WTC11 (cell line): ENCODE results near the gene ZNF317.

Experiments used
- ARID4B ChIP-seq: sonication (generic); formaldehyde crosslinking; IDR thresholded peaks from 2 replicates; pipeline ENCODE4 v1.8.0; 2023; ENCODE audit warnings: missing genetic modification reagents, mild to moderate bottlenecking, borderline replicate concordance
- ATF1 ChIP-seq: sonication (generic); formaldehyde crosslinking; IDR thresholded peaks from 2 replicates; pipeline ENCODE4 v1.8.1; 2023; ENCODE audit warnings: mild to moderate bottlenecking, moderate library complexity, missing genetic modification reagents
- ESRRA ChIP-seq: sonication (generic); formaldehyde crosslinking; IDR thresholded peaks from 2 replicates; pipeline ENCODE4 v1.8.1; 2022; ENCODE audit warnings: mild to moderate bottlenecking, missing genetic modification reagents, borderline replicate concordance
- FOXP1 ChIP-seq: sonication (generic); formaldehyde crosslinking; IDR thresholded peaks from 2 replicates; pipeline ENCODE4 v1.8.0; 2022; ENCODE audit warnings: missing genetic modification reagents, mild to moderate bottlenecking, moderate library complexity, borderline replicate concordance
- JUN ChIP-seq: sonication (generic); formaldehyde crosslinking; IDR thresholded peaks from 2 replicates; pipeline ENCODE4 v1.8.0; 2023; ENCODE audit warnings: mild to moderate bottlenecking, missing genetic modification reagents
- NFE2L1 ChIP-seq: sonication (generic); formaldehyde crosslinking; IDR thresholded peaks from 2 replicates; pipeline ENCODE4 v1.8.1; 2023; ENCODE audit warnings: missing genetic modification reagents
- NR2C2 ChIP-seq: sonication (generic); formaldehyde crosslinking; IDR thresholded peaks from 2 replicates; pipeline ENCODE4 v1.8.0; 2022; ENCODE audit warnings: mild to moderate bottlenecking, missing genetic modification reagents
- SP1 ChIP-seq: sonication (generic); formaldehyde crosslinking; conservative IDR thresholded peaks from 2 replicates; pipeline ENCODE4 v1.8.1; 2022; ENCODE audit warnings: missing genetic modification reagents
- TEAD4 ChIP-seq: sonication (generic); formaldehyde crosslinking; IDR thresholded peaks from 2 replicates; pipeline ENCODE4 v1.8.0; 2022; ENCODE audit warnings: mild to moderate bottlenecking, missing genetic modification reagents
- TF ChIP-seq, protein P1 (sequence below): fragments of 200-600 bp; IDR thresholded peaks from 2 replicates; pipeline ENCODE4 v1.8.0; 2022; ENCODE audit warnings: antibody characterized with exemption
- TF ChIP-seq, protein P2 (sequence below): sonication (generic); formaldehyde crosslinking; IDR thresholded peaks from 2 replicates; pipeline ENCODE4 v1.8.0; 2022; ENCODE audit warnings: mild to moderate bottlenecking, missing genetic modification reagents
- TF ChIP-seq, protein P3 (sequence below): sonication (generic); formaldehyde crosslinking; IDR thresholded peaks from 2 replicates; pipeline ENCODE4 v1.8.1; 2022; ENCODE audit warnings: mild to moderate bottlenecking, missing genetic modification reagents, moderate library complexity, borderline replicate concordance
- TF ChIP-seq, protein P4 (sequence below): sonication (generic); formaldehyde crosslinking; IDR thresholded peaks from 2 replicates; pipeline ENCODE4 v1.8.1; 2023; ENCODE audit warnings: mild to moderate bottlenecking, missing genetic modification reagents

GRCh38 chr19:9130965-9131364 lies 9.2 kb upstream of the ZNF317 start:
- TF ChIP-seq, protein P1, sequence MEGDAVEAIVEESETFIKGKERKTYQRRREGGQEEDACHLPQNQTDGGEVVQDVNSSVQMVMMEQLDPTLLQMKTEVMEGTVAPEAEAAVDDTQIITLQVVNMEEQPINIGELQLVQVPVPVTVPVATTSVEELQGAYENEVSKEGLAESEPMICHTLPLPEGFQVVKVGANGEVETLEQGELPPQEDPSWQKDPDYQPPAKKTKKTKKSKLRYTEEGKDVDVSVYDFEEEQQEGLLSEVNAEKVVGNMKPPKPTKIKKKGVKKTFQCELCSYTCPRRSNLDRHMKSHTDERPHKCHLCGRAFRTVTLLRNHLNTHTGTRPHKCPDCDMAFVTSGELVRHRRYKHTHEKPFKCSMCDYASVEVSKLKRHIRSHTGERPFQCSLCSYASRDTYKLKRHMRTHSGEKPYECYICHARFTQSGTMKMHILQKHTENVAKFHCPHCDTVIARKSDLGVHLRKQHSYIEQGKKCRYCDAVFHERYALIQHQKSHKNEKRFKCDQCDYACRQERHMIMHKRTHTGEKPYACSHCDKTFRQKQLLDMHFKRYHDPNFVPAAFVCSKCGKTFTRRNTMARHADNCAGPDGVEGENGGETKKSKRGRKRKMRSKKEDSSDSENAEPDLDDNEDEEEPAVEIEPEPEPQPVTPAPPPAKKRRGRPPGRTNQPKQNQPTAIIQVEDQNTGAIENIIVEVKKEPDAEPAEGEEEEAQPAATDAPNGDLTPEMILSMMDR, result no peak
- TF ChIP-seq NFE2L1 (CRISPR knock-in tag), result no peak
- TF ChIP-seq FOXP1 (CRISPR knock-in tag), result no peak
- no peak for TF ChIP-seq ESRRA (CRISPR knock-in tag)
- TF ChIP-seq, protein P2, sequence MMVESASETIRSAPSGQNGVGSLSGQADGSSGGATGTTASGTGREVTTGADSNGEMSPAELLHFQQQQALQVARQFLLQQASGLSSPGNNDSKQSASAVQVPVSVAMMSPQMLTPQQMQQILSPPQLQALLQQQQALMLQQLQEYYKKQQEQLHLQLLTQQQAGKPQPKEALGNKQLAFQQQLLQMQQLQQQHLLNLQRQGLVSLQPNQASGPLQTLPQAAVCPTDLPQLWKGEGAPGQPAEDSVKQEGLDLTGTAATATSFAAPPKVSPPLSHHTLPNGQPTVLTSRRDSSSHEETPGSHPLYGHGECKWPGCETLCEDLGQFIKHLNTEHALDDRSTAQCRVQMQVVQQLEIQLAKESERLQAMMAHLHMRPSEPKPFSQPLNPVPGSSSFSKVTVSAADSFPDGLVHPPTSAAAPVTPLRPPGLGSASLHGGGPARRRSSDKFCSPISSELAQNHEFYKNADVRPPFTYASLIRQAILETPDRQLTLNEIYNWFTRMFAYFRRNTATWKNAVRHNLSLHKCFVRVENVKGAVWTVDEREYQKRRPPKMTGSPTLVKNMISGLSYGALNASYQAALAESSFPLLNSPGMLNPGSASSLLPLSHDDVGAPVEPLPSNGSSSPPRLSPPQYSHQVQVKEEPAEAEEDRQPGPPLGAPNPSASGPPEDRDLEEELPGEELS, result no peak
- no peak for TF ChIP-seq ATF1 (CRISPR knock-in tag)
- TF ChIP-seq TEAD4 (CRISPR knock-in tag), result no peak
- no peak for TF ChIP-seq ARID4B (CRISPR knock-in tag)
- TF ChIP-seq, protein P3, sequence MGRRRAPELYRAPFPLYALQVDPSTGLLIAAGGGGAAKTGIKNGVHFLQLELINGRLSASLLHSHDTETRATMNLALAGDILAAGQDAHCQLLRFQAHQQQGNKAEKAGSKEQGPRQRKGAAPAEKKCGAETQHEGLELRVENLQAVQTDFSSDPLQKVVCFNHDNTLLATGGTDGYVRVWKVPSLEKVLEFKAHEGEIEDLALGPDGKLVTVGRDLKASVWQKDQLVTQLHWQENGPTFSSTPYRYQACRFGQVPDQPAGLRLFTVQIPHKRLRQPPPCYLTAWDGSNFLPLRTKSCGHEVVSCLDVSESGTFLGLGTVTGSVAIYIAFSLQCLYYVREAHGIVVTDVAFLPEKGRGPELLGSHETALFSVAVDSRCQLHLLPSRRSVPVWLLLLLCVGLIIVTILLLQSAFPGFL (CRISPR knock-in tag), result no peak
- TF ChIP-seq SP1 (CRISPR knock-in tag), result no peak
- no peak for TF ChIP-seq JUN (CRISPR knock-in tag)
- no peak for TF ChIP-seq NR2C2 (CRISPR knock-in tag)
- TF ChIP-seq, protein P4, sequence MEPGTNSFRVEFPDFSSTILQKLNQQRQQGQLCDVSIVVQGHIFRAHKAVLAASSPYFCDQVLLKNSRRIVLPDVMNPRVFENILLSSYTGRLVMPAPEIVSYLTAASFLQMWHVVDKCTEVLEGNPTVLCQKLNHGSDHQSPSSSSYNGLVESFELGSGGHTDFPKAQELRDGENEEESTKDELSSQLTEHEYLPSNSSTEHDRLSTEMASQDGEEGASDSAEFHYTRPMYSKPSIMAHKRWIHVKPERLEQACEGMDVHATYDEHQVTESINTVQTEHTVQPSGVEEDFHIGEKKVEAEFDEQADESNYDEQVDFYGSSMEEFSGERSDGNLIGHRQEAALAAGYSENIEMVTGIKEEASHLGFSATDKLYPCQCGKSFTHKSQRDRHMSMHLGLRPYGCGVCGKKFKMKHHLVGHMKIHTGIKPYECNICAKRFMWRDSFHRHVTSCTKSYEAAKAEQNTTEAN (CRISPR knock-in tag), result no peak
